HG02970 (cell line): ENCODE results near the gene TRAPPC8.
"Not testable (repeated sequence)": the region's sequence is repeated elsewhere in the genome, so short reads cannot be mapped to it uniquely, and the experiment has no call there.

Source experiments
- ATAC-seq: cut with Tn5 transposase; IDR thresholded peaks from one replicate; pipeline ENCODE4 v1.9.1; 2021; ENCODE audit warnings: mild to moderate bottlenecking, moderate library complexity, moderate number of reproducible peaks; ENCODE audit not compliant: unreplicated experiment, low FRiP score

The TRAPPC8 gene

GRCh38 chr18:31942999-31943877 lies at the start of gene TRAPPC8:
TSS of gene TRAPPC8 (minus strand) at chr18:31943128. CDS start at chr18:31942764, 364 bp downstream.
- peak; percentile 83 for ATAC-seq

- no peak for ATAC-seq
Measured at GRCh38 chr18:31990823-31991222, 47.9 kb upstream of the TRAPPC8 start.

GRCh38 chr18:31983976-31984375 lies 41.0 kb upstream of the TRAPPC8 start:
- ATAC-seq: no peak

- ATAC-seq: no peak
Measured at GRCh38 chr18:31983020-31983419, 40.1 kb upstream of the TRAPPC8 start.

GRCh38 chr18:31980863-31981262 lies 37.9 kb upstream of the TRAPPC8 start:
- no peak for ATAC-seq

- no peak for ATAC-seq
Measured at GRCh38 chr18:31979714-31980113, 36.8 kb upstream of the TRAPPC8 start.

GRCh38 chr18:31978616-31979015 lies 35.7 kb upstream of the TRAPPC8 start:
- ATAC-seq: no peak

GRCh38 chr18:31977270-31977872 lies 34.4 kb upstream of the TRAPPC8 start:
- no peak for ATAC-seq

GRCh38 chr18:31976242-31976641 lies 33.3 kb upstream of the TRAPPC8 start:
- no peak for ATAC-seq

- no peak for ATAC-seq
Measured at GRCh38 chr18:31973929-31974546, 31.1 kb upstream of the TRAPPC8 start.

GRCh38 chr18:31970617-31971016 lies 27.7 kb upstream of the TRAPPC8 start:
- no peak for ATAC-seq

GRCh38 chr18:31965316-31965970 lies 22.5 kb upstream of the TRAPPC8 start:
- ATAC-seq: no peak

- no peak for ATAC-seq
Measured at GRCh38 chr18:31957728-31958127, 14.8 kb upstream of the TRAPPC8 start.

- no peak for ATAC-seq
Measured at GRCh38 chr18:31954349-31954748, 11.4 kb upstream of the TRAPPC8 start.

- not testable (repeated sequence) for ATAC-seq
Measured at GRCh38 chr18:31953699-31954098, 10.8 kb upstream of the TRAPPC8 start.

- no peak for ATAC-seq
Measured at GRCh38 chr18:31952223-31952622, 9.3 kb upstream of the TRAPPC8 start.

- no peak for ATAC-seq
Measured at GRCh38 chr18:31950583-31950982, 7.7 kb upstream of the TRAPPC8 start.

GRCh38 chr18:31948349-31948748 lies 5.4 kb upstream of the TRAPPC8 start:
- ATAC-seq: not testable (repeated sequence)

GRCh38 chr18:31946305-31947046 lies 3.5 kb upstream of the TRAPPC8 start:
- ATAC-seq: no peak
